NCI-H187 treated with DMSO at 0.1 percent for 48 hours (cell line): ENCODE results near the gene NEK8.

Source experiments
- DNase-seq: peaks from one replicate; lab custom pipeline; 2025; lab: John Stamatoyannopoulos, UW

The NEK8 gene

GRCh38 chr17:28744972-28745785 lies 16.6 kb downstream of the NEK8 start:
- DNase-seq = no peak

GRCh38 chr17:28745786-28746411 lies 17.3 kb downstream of the NEK8 start:
- no peak for DNase-seq

GRCh38 chr17:28746611-28747050 lies 18.0 kb downstream of the NEK8 start:
- no peak for DNase-seq

GRCh38 chr17:28747051-28747691 lies 18.6 kb downstream of the NEK8 start:
- DNase-seq = no peak

GRCh38 chr17:28747801-28748750 lies 19.5 kb downstream of the NEK8 start:
- no peak for DNase-seq

- no peak for DNase-seq
Measured at GRCh38 chr17:28748852-28749515, 20.4 kb downstream of the NEK8 start.

GRCh38 chr17:28749516-28750177 lies 21.1 kb downstream of the NEK8 start:
- DNase-seq = no peak

- DNase-seq = peak; percentile 55
Measured at GRCh38 chr17:28750178-28751047, 21.8 kb downstream of the NEK8 start.

- DNase-seq = no peak
Measured at GRCh38 chr17:28751600-28752366, 23.2 kb downstream of the NEK8 start.

GRCh38 chr17:28755486-28755885 lies 26.9 kb downstream of the NEK8 start:
- DNase-seq = no peak

- DNase-seq = no peak
Measured at GRCh38 chr17:28756049-28756804, 27.6 kb downstream of the NEK8 start.

- DNase-seq = no peak
Measured at GRCh38 chr17:28758411-28759121, 30.0 kb downstream of the NEK8 start.

- no peak for DNase-seq
Measured at GRCh38 chr17:28759256-28759865, 30.8 kb downstream of the NEK8 start.

GRCh38 chr17:28760601-28761562 lies 32.3 kb downstream of the NEK8 start:
- DNase-seq = no peak

- DNase-seq = no peak
Measured at GRCh38 chr17:28763137-28763799, 34.7 kb downstream of the NEK8 start.
